Omental fat pad (tissue), 4 donors: ENCODE data around the gene PARN. TPM values are rescaled to one million over a fixed set of nuclear protein-coding genes. Genes with fewer than 3 reads are reported as not detected.
A peak's percentile ranks its signal among the peaks of the same experiment; 100 is the strongest.

ENCODE experiments used
- ATAC-seq: fragments of 150-250 bp; one replicate; pipeline ENCODE4 v1.9.1; 2016; ENCODE audit warnings: mild to moderate bottlenecking, moderate library complexity; ENCODE audit not compliant: low FRiP score
- DNase-seq: peaks from one replicate; pipeline ENCODE4 v3.0.0-alpha.2; 2019; ENCODE audit warnings: low spot score
- total RNA-seq, 4 donors: library from RNA; depleted of rRNA; stranded (reverse); fragments of >200 nt; gene quantifications; one replicate each; pipeline ENCODE4 v1.1.0, GENCODE V29; 2016
- TF ChIP-seq, protein P1 (sequence below), 3 donors: fragments of 450-650 bp; IDR thresholded peaks; one replicate each; pipeline ENCODE4 v1.5.1; 2016 to 2017; ENCODE audit warnings: antibody characterized with exemption in 3 of 3, mild to moderate bottlenecking in 3 of 3, moderate library complexity in 2 of 3

PARN gene
- total RNA-seq, 4 donors from 2014 or later = 23.0 to 34.8 (median 26.4) TPM

DNA sequence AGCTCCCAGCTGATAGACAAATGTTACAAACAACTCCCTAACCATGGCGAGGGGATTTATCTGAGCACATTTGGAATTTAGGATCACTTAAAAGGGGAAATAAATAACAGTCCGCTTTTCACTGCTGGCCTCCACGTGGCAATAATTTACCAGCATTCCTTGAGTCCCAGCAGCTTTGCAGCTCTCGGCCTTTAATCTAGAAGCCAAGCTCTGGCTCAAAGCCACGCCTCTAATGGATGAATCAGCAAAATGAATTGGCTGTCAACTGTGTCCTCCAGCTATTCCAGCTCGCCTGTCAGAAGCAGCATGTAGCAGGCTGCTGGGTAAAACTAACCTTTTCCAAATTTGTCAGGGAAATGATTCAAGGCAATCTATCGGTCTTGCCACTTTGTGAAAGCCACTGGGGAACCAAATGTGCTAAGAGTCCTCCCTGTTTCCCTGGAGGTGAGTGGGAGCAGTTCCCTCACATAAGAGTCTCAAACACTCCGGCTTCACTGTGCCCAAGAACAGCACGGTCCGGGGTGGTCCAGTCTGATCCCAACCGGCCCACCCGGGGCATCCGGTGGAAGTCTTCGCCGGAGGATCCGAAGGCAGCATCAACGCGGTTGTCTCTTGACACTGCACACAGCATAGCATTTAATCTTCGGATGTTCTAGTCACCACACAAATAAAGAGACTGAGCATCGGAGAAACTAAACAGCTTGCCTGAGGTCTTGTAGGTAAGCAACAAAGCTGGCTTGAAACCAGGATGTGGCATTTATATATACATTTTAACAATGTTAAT is 143.3 kb downstream of the PARN start:
- DNase-seq = peak; percentile 72
- TF ChIP-seq, protein P1, sequence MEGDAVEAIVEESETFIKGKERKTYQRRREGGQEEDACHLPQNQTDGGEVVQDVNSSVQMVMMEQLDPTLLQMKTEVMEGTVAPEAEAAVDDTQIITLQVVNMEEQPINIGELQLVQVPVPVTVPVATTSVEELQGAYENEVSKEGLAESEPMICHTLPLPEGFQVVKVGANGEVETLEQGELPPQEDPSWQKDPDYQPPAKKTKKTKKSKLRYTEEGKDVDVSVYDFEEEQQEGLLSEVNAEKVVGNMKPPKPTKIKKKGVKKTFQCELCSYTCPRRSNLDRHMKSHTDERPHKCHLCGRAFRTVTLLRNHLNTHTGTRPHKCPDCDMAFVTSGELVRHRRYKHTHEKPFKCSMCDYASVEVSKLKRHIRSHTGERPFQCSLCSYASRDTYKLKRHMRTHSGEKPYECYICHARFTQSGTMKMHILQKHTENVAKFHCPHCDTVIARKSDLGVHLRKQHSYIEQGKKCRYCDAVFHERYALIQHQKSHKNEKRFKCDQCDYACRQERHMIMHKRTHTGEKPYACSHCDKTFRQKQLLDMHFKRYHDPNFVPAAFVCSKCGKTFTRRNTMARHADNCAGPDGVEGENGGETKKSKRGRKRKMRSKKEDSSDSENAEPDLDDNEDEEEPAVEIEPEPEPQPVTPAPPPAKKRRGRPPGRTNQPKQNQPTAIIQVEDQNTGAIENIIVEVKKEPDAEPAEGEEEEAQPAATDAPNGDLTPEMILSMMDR (IDR thresholded peaks at IDR 0.05) = no peak
- ATAC-seq = peak; percentile 94

DNA sequence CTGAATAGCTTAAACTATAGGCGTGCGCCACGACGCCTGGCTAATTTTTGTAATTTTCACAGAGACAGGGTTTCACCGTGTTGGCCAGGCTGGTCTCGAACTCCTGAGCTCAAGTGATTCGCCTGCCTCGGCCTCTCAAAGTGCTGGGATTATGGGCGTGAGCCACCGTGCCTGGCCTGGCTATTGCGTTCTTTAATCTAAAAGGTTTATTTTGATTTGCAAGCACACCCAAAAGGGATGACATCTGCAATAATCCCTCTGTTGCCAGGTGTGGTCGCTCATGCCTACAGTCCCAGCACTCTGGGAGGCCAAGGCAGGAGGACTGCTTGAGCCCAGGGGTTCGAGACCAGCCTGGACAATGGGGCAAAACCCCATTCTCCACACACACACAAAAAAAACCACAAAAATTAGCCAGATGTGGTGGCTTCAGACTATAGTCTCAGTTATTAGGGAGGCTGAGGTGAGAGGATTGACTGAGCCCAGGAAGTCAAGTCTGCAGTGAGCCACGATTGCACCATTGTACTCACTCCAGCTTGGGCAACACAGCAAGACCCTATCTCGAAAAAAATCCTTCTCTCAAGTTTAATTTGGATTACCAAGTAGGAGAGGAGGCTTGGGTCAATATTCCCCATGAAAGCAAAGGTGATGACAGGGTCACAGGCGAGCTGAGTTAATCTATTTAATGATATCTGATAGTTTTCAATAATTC is 144.1 kb downstream of the PARN start:
- peak; percentile 18 for ATAC-seq
- TF ChIP-seq, protein P1 (IDR thresholded peaks at IDR 0.05) = no peak
- DNase-seq = no peak

DNA sequence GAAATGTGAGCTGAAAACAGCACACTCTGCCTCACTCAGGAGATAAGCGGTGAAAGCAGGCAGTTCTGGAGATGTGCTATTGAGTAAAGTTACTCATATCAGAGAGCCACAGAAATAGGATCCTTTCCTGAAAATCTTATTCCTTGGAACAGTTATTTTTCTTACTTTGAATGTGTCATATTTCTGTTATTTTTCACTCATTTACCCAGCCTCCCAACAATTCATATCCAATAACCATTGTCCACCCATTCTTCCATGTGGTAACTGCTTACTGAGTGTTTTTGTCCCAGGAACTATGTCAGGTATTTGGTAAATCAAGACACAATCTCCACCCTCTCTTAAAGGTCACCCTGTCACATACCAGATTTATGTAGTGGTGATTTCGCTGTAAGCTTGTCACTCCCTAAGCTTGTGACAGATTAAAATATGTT is 144.9 kb downstream of the PARN start:
- DNase-seq (no peak), ATAC-seq (no peak)
- TF ChIP-seq, protein P1 (IDR thresholded peaks at IDR 0.05) = no peak

DNA sequence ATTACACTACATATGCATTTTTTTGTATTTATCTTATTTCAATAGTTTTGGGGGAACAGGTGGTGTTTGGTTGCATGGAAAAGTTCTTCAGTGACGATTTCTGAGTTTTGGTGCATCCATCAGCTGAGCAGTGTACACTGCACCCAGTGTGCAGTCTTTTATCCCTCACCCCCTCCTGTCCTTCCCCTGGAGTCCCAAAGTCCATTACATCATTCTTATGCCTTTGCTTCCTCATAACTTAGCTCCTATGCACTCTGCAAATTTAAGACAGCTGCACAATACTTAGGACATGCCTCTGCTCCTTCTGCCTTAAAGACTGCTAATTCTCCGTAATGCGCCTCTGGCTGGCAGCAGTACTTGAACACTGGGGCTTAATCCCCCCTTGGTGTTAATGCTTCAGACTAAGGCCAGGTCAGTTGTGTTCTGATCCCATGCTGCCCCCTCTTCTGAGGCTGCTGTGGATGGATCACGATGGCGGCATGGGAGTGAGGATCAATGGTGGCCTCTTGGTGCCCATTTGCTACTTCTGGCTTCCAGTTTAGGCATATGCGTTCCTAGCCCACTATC is 146.2 kb downstream of the PARN start:
- ATAC-seq = no peak
- TF ChIP-seq, protein P1 (IDR thresholded peaks at IDR 0.05) = no peak
- DNase-seq = no peak

DNA sequence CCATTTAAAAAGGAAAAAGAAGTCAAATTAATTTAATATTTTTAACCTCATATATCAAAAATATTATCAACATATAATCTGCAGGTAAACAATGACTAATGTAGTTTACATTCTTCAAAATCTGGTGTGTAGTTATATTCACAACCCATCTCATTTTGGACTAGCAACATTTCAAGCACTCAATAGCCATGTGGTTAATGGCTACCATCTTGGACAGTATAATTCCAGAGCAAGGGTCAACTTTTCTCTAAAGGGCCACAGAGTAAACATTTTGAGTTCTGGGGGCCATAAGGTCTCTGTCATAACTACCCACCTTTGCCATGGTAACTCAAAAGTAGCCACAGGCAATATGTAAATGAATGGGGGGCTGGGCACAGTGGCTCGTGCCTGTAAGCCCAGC is 153.9 kb downstream of the PARN start:
- TF ChIP-seq, protein P1 (IDR thresholded peaks at IDR 0.05) = no peak
- DNase-seq (no peak), ATAC-seq (no peak)

DNA sequence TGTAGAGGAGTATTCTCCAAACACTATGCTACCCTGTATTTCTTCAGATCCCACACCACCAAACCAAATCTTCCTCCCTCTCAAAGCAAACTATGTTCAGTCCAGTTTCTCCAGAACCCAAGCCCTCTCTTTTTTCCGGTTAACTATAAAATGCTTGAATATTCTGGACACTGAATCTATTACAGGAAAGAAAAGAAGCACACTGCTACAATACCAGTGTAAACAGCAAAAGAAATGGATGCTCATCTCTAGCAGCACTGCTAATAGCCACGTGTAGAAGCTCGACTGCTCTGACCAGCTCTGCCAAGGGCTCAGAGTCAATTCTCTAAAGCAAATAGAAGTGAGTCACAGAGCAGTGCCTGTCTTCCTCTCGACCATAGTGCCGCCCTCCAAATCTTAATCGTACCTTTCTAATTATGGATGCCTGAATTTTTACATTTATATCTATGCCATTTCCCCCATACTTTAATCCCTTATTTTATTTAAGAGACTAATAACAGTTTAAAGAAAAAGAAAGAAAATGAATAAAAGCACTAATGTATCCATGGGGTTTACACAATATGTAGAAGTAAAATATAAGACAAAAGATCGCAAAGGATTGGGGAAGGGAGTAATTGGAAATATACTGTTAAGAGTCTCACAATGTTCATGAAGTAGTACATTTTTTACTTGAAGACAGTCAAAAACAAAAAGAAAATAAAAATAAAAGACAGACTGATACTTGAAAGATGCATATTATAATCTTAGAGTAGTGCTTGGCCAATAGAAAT is 154.5 kb downstream of the PARN start:
- ATAC-seq = no peak
- TF ChIP-seq, protein P1 (IDR thresholded peaks at IDR 0.05) = no peak

More for the DNA sequence above, 154.5 kb downstream of the PARN start:
- no peak for DNase-seq
